Spleen (tissue), 7 donors: ENCODE measurements around the gene NGB.

ENCODE experiments used
- CTCF ChIP-seq, 11 experiments: fragments of 200-600 bp in 7 of 11; fragments of 450-650 bp in 4 of 11; sonication (generic) in 4 of 11; IDR thresholded peaks in 8 of 11; conservative IDR thresholded peaks in 3 of 11; 1 replicate in 7 of 11; 2 replicates in 4 of 11; pipeline versions ENCODE4 v1.4.0 to v1.8.0; 2016 to 2021; ENCODE audit warnings: antibody characterized with exemption in 11 of 11, inconsistent platforms in 4 of 11, mild to moderate bottlenecking in 1 of 11
- POLR2AphosphoS5 ChIP-seq, 3 donors: sonication (generic); formaldehyde crosslinking; IDR thresholded peaks; one replicate each; pipeline ENCODE4 v1.5.1; 2017; ENCODE audit warnings: antibody characterized with exemption in 3 of 3
- donor health status: DM: no; HTN: no; CAD: no; lungs with moderate emphysema.
- donor health status: DM: no; HTN: no; CAD: no.
- donor health status: DM: no; HTN: no; CAD: no.

GRCh38 chr14:77302926-77303325 lies 31.9 kb upstream of the NGB start:
- TF ChIP-seq POLR2AphosphoS5 (IDR thresholded peaks at IDR 0.05) (no peak), CTCF (IDR thresholded peaks at IDR 0.05 in 8 of 11, conservative IDR thresholded peaks at IDR 0.05 in 3 of 11) (no peak)
